Endothelial cell (in vitro differentiated cells): Measurements from ENCODE around the gene ZNF644. TPM values are rescaled to one million over a fixed set of nuclear protein-coding genes. Genes with fewer than 3 reads are reported as not detected.

Experiments used
- DNase-seq: peaks from one replicate; pipeline ENCODE4 v3.0.0; 2021; ENCODE audit warnings: low spot score
- H3K27ac Mint-ChIP-seq: one replicate; pipeline ENCODE4 v1.8.0; 2021; ENCODE audit warnings: mixed read lengths, inconsistent platforms; ENCODE audit not compliant: unreplicated experiment
- H3K27me3 Mint-ChIP-seq: one replicate; pipeline ENCODE4 v1.8.0; 2021; ENCODE audit warnings: mild to moderate bottlenecking, moderate library complexity, mixed read lengths, inconsistent platforms; ENCODE audit not compliant: unreplicated experiment
- H3K36me3 Mint-ChIP-seq: one replicate; pipeline ENCODE4 v1.8.0; 2021; ENCODE audit warnings: mild to moderate bottlenecking, low read depth, mixed read lengths, inconsistent platforms; ENCODE audit not compliant: unreplicated experiment
- H3K4me1 Mint-ChIP-seq: one replicate; pipeline ENCODE4 v1.8.0; 2021; ENCODE audit warnings: mild to moderate bottlenecking, mixed read lengths, inconsistent platforms; ENCODE audit not compliant: unreplicated experiment
- H3K4me3 Mint-ChIP-seq: one replicate; pipeline ENCODE4 v1.8.0; 2021; ENCODE audit warnings: mild to moderate bottlenecking, mixed read lengths, inconsistent platforms; ENCODE audit not compliant: unreplicated experiment
- H3K9me3 Mint-ChIP-seq: one replicate; pipeline ENCODE4 v1.8.0; 2021; ENCODE audit warnings: mixed read lengths, inconsistent platforms; ENCODE audit not compliant: unreplicated experiment
- CTCF ChIP-seq: fragments of 200-600 bp; sonication (generic); IDR thresholded peaks from one replicate; pipeline ENCODE4 v1.5.0; 2021; ENCODE audit warnings: antibody characterized with exemption; ENCODE audit not compliant: unreplicated experiment
- total RNA-seq: library from RNA; stranded (reverse); fragmentation: NEBNext Ultra II Directional; extraction: Animal tissue kit (Norgen Biotek cat#: 25700); gene quantifications from one replicate; pipeline ENCODE4 v1.2.1, GENCODE V29; 2021; ENCODE audit not compliant: unreplicated experiment

Gene ZNF644
- total RNA-seq, 1 donor from 2014 or later = 67.1 TPM

- DNase-seq = no peak
- H3K4me1 Mint-ChIP-seq = peaks cover 30% of the 10 kb centered on the region
- peaks cover 5% of the 10 kb centered on the region for H3K36me3 Mint-ChIP-seq
- no peak overlapping the region for H3K4me3 Mint-ChIP-seq
- TF ChIP-seq CTCF = no peak
- peak overlapping the region; percentile 37 for H3K27ac Mint-ChIP-seq
- H3K9me3 Mint-ChIP-seq = no peaks in the 10 kb centered on the region
- H3K27me3 Mint-ChIP-seq = peaks cover 3% of the 10 kb centered on the region
These were observed 8.5 kb downstream of the ZNF644 start for GRCh38 chr1:91013302-91013701.

- Mint-ChIP-seq H3K9me3 (no peaks in the 10 kb centered on the region), H3K27me3 (peaks cover 3% of the 10 kb centered on the region), H3K4me3 (no peak overlapping the region), H3K4me1 (peaks cover 24% of the 10 kb centered on the region), H3K27ac (no peak overlapping the region), H3K36me3 (no peaks in the 10 kb centered on the region)
- no peak for DNase-seq
- no peak for TF ChIP-seq CTCF
These were observed 9.6 kb downstream of the ZNF644 start for GRCh38 chr1:91012196-91012595.

- Mint-ChIP-seq H3K4me3 (no peak overlapping the region), H3K4me1 (peaks cover 24% of the 10 kb centered on the region), H3K27ac (no peak overlapping the region), H3K27me3 (peaks cover 3% of the 10 kb centered on the region), H3K36me3 (no peaks in the 10 kb centered on the region), H3K9me3 (no peaks in the 10 kb centered on the region)
- no peak for DNase-seq
- TF ChIP-seq CTCF = no peak
These were observed 10.1 kb downstream of the ZNF644 start for GRCh38 chr1:91011726-91012125.

- Mint-ChIP-seq H3K9me3 (no peaks in the 10 kb centered on the region), H3K27me3 (peaks cover 5% of the 10 kb centered on the region), H3K27ac (no peak overlapping the region), H3K4me3 (no peak overlapping the region), H3K36me3 (peaks cover 5% of the 10 kb centered on the region), H3K4me1 (peaks cover 10% of the 10 kb centered on the region)
- TF ChIP-seq CTCF = no peak
- no peak for DNase-seq
These were observed 14.0 kb downstream of the ZNF644 start for GRCh38 chr1:91007827-91008226.

- no peak overlapping the region for H3K27ac Mint-ChIP-seq
- TF ChIP-seq CTCF = no peak
- H3K9me3 Mint-ChIP-seq = no peaks in the 10 kb centered on the region
- peaks cover 5% of the 10 kb centered on the region for H3K36me3 Mint-ChIP-seq
- no peak for DNase-seq
- no peak overlapping the region for H3K4me3 Mint-ChIP-seq
- H3K4me1 Mint-ChIP-seq = peaks cover 8% of the 10 kb centered on the region
- H3K27me3 Mint-ChIP-seq = peaks cover 2% of the 10 kb centered on the region
These were observed 14.7 kb downstream of the ZNF644 start for GRCh38 chr1:91007092-91007491.
